ENCODE data around the gene KCNN3.

DNA sequence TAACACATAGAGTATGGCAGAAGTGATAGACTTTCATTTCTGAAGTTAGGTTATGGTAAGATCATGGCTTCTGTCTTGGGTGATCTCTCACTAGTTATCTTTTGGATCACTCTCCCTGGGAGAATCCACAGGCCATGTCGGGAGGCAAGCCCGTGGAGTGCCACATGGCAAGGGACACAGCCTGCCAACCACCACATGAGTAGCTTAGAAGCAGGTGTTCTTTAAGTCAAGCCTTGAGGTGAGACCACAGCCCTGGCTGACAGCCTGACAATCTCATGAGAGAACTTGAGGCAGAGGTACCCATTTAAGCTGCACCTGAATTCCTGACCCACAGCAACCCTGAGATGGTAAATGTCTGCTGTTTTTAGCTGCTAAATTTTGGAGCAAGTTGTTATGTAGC lies 130.4 kb downstream of the KCNN3 start:
- TF ChIP-seq POLR2A (IDR thresholded peaks at IDR 0.05), result no peak
- TF ChIP-seq CTCF (IDR thresholded peaks at IDR 0.05), result no peak
- TF ChIP-seq POLR2AphosphoS5 (IDR thresholded peaks at IDR 0.05), result no peak
